Measurements from ENCODE around the gene SPHK1.

Gene SPHK1

GRCh38 chr17:76363107-76363842, 21.1 kb upstream of the SPHK1 start:
- DNase-seq, result no peak

GRCh38 chr17:76365256-76365903, 19.0 kb upstream of the SPHK1 start:
- no peak for DNase-seq

GRCh38 chr17:76366247-76366646, 18.2 kb upstream of the SPHK1 start:
- DNase-seq, result no peak

- DNase-seq, result no peak
Measured at GRCh38 chr17:76367642-76368041, 16.8 kb upstream of the SPHK1 start.

GRCh38 chr17:76368545-76368944, 15.9 kb upstream of the SPHK1 start:
- no peak for DNase-seq

- DNase-seq, result no peak
Measured at GRCh38 chr17:76369379-76369778, 15.0 kb upstream of the SPHK1 start.

GRCh38 chr17:76369804-76370203, 14.6 kb upstream of the SPHK1 start:
- DNase-seq, result no peak

- DNase-seq, result no peak
Measured at GRCh38 chr17:76370261-76370993, 14.0 kb upstream of the SPHK1 start.

GRCh38 chr17:76371656-76372628, 12.5 kb upstream of the SPHK1 start:
- DNase-seq, result no peak

- DNase-seq, result no peak
Measured at GRCh38 chr17:76376318-76377133, 7.9 kb upstream of the SPHK1 start.

GRCh38 chr17:76378548-76379274, 5.7 kb upstream of the SPHK1 start:
- no peak for DNase-seq

- no peak for DNase-seq
Measured at GRCh38 chr17:76379275-76379641, 5.2 kb upstream of the SPHK1 start.

- DNase-seq, result no peak
Measured at GRCh38 chr17:76379646-76380376, 4.6 kb upstream of the SPHK1 start.

- no peak for DNase-seq
Measured at GRCh38 chr17:76381633-76382350, 2.6 kb upstream of the SPHK1 start.

GRCh38 chr17:76382351-76382802, 2.0 kb upstream of the SPHK1 start:
- DNase-seq, result no peak

GRCh38 chr17:76382803-76383545, 1.4 kb upstream of the SPHK1 start:
- no peak for DNase-seq

- DNase-seq, result peak; percentile 4
Measured at GRCh38 chr17:76383546-76384221, 725 bp upstream of the SPHK1 start.

Measured in SHP77 treated with DMSO at 0.1 percent for 48 hours (cell line).